ENCODE results near the gene VEZT.

DNA sequence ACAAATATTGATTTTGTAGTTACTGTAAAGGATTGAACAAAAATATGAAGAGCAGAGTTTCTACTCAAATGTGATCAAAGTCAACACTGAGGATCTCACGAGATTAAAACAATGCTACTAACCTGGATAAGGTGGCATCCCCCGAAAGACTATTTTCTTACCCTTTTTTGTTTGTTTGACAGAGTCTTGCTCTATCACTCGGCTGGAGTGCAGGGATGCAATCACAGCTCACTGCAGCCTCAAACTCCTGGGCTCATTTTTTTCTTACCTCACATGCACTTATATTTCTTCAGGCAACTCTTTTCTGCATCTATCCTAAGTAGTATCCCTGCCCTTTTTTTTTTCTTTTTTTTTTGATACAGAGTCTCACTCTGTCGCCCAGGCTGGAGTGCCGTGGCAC is 109.2 kb downstream of the VEZT start:
- no peak for TF ChIP-seq POLR2A (IDR thresholded peaks at IDR 0.05)
- TF ChIP-seq, protein P1, sequence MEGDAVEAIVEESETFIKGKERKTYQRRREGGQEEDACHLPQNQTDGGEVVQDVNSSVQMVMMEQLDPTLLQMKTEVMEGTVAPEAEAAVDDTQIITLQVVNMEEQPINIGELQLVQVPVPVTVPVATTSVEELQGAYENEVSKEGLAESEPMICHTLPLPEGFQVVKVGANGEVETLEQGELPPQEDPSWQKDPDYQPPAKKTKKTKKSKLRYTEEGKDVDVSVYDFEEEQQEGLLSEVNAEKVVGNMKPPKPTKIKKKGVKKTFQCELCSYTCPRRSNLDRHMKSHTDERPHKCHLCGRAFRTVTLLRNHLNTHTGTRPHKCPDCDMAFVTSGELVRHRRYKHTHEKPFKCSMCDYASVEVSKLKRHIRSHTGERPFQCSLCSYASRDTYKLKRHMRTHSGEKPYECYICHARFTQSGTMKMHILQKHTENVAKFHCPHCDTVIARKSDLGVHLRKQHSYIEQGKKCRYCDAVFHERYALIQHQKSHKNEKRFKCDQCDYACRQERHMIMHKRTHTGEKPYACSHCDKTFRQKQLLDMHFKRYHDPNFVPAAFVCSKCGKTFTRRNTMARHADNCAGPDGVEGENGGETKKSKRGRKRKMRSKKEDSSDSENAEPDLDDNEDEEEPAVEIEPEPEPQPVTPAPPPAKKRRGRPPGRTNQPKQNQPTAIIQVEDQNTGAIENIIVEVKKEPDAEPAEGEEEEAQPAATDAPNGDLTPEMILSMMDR (IDR thresholded peaks at IDR 0.05), result no peak

All from tibial nerve (tissue), 3 donors.